Ascending aorta (tissue), 2 donors: ENCODE measurements around the gene MRFAP1L1. TPM values are rescaled to one million over a fixed set of nuclear protein-coding genes. Genes with fewer than 3 reads are reported as not detected.

Source experiments
- DNase-seq, 2 donors: peaks; one replicate each; pipeline ENCODE4 v3.0.0-alpha.2; 2019; ENCODE audit warnings: low spot score in 2 of 2
- H3K27ac ChIP-seq, 2 donors: fragments of 200-600 bp; sonication (generic); one replicate each; pipeline ENCODE4 v1.5.1; 2016 to 2017; ENCODE audit warnings: mild to moderate bottlenecking in 1 of 2
- H3K27me3 ChIP-seq: fragments of 200-600 bp; sonication (generic); one replicate; pipeline ENCODE4 v1.5.1; 2017
- H3K36me3 ChIP-seq, 2 donors: fragments of 200-600 bp; sonication (generic); one replicate each; pipeline ENCODE4 v1.5.1; 2016
- H3K4me1 ChIP-seq, 2 donors: fragments of 200-600 bp; sonication (generic); one replicate each; pipeline ENCODE4 v1.5.1; 2016 to 2017; ENCODE audit warnings: mild to moderate bottlenecking in 1 of 2
- H3K4me3 ChIP-seq, 2 donors: fragments of 200-600 bp; sonication (generic); one replicate each; pipeline ENCODE4 v1.5.1; 2016 to 2017; ENCODE audit warnings: mild to moderate bottlenecking in 1 of 2
- H3K9me3 ChIP-seq, 2 donors: fragments of 200-600 bp; sonication (generic); one replicate each; pipeline ENCODE4 v1.5.1; 2016
- intact Hi-C: fragments of 100-400 bp; cut with DNase I; formaldehyde crosslinking; loops from one replicate; pipeline ENCODE4 v1.15.1; 2023
- total RNA-seq: library from RNA; depleted of rRNA; stranded (reverse); fragments of >200 nt; gene quantifications from one replicate; pipeline ENCODE4 v1.1.0, GENCODE V29; 2016
- TF ChIP-seq, protein P1 (sequence below), 3 experiments: fragments of 200-600 bp in 2 of 3; fragments of 450-650 bp in 1 of 3; sonication (generic) in 2 of 3; IDR thresholded peaks; one replicate each; pipeline ENCODE4 v1.5.1; 2016 to 2019; ENCODE audit warnings: antibody characterized with exemption in 3 of 3, mild to moderate bottlenecking in 1 of 3, moderate library complexity in 1 of 3

Gene MRFAP1L1
- total RNA-seq, 1 donor from 2014 or later, result 34.1 TPM

- peaks cover 4 to 6% of the 10 kb centered on the region in 2 donors for H3K4me1 ChIP-seq
- H3K9me3 ChIP-seq, result no peaks in the 10 kb centered on the region
- H3K27me3 ChIP-seq, result no peaks in the 10 kb centered on the region
- intact Hi-C loops, result no loop called here
- no peaks in the 10 kb centered on the region for H3K36me3 ChIP-seq
- DNase-seq, result no peak
- no peak overlapping the region for H3K4me3 ChIP-seq
- TF ChIP-seq, protein P1, sequence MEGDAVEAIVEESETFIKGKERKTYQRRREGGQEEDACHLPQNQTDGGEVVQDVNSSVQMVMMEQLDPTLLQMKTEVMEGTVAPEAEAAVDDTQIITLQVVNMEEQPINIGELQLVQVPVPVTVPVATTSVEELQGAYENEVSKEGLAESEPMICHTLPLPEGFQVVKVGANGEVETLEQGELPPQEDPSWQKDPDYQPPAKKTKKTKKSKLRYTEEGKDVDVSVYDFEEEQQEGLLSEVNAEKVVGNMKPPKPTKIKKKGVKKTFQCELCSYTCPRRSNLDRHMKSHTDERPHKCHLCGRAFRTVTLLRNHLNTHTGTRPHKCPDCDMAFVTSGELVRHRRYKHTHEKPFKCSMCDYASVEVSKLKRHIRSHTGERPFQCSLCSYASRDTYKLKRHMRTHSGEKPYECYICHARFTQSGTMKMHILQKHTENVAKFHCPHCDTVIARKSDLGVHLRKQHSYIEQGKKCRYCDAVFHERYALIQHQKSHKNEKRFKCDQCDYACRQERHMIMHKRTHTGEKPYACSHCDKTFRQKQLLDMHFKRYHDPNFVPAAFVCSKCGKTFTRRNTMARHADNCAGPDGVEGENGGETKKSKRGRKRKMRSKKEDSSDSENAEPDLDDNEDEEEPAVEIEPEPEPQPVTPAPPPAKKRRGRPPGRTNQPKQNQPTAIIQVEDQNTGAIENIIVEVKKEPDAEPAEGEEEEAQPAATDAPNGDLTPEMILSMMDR (IDR thresholded peaks at IDR 0.05), result no peak
- no peak overlapping the region for H3K27ac ChIP-seq
Measured at GRCh38 chr4:6662591-6662990, 47.1 kb downstream of the MRFAP1L1 start.

DNA sequence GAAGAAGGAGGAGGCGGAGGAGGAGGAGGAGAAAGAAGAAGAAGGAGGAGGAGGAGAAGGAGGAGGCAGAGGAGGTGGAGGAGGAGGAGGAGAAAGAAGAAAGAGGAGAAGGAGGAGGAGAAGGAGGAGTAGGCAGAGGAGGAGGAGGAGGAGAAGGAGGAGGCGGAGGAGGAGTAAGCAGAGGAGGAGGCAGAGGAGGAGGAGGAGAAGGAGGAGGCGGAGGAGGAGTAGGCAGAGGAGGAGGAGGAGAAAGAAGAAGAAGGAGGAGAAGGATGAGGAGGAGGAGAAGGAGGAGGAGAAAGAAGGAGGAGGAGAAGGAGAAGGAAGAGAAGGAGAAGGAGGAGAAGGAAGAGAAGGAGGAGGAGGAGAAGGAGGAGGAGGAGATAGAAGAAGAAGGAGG, 49.2 kb downstream of the MRFAP1L1 start:
- Histone ChIP-seq H3K27me3 (no peaks in the 10 kb centered on the region), H3K4me3 (no peak overlapping the region), H3K4me1 (peaks cover 4 to 6% of the 10 kb centered on the region in 2 donors), H3K9me3 (no peaks in the 10 kb centered on the region), H3K36me3 (no peaks in the 10 kb centered on the region), H3K27ac (no peak overlapping the region)
- intact Hi-C loops, result no loop called here
- DNase-seq, result no peak
- TF ChIP-seq, protein P1 (IDR thresholded peaks at IDR 0.05), result no peak

- H3K9me3 ChIP-seq, result no peaks in the 10 kb centered on the region
- no peaks in the 10 kb centered on the region for H3K36me3 ChIP-seq
- H3K27ac ChIP-seq, result no peak overlapping the region
- no peaks in the 10 kb centered on the region for H3K27me3 ChIP-seq
- no peak overlapping the region for H3K4me3 ChIP-seq
- TF ChIP-seq, protein P1 (IDR thresholded peaks at IDR 0.05), result no peak
- intact Hi-C loops, result loop anchor here (2.0 kb wide), 1 partner anchor 15 kb away; a partner anchor contains a TSS
- peaks cover 4 to 6% of the 10 kb centered on the region in 2 donors for H3K4me1 ChIP-seq
- DNase-seq, result no peak
Measured at GRCh38 chr4:6659897-6660296, 49.8 kb downstream of the MRFAP1L1 start.

- Histone ChIP-seq H3K36me3 (no peaks in the 10 kb centered on the region), H3K9me3 (no peaks in the 10 kb centered on the region), H3K27ac (peak overlapping the region; percentile 76 to 88), H3K4me1 (peaks cover 4 to 6% of the 10 kb centered on the region in 2 donors), H3K27me3 (no peaks in the 10 kb centered on the region), H3K4me3 (peak overlapping the region; percentile 62 to 69)
- TF ChIP-seq, protein P1 (IDR thresholded peaks at IDR 0.05), result no peak
- no peak for DNase-seq
- intact Hi-C loops, result loop anchor here (2.0 kb wide), 1 partner anchor 16 kb away; a partner anchor contains a TSS
Measured at GRCh38 chr4:6658597-6659075, 51.0 kb downstream of the MRFAP1L1 start.

- intact Hi-C loops, result loop anchor here (2.0 kb wide), 1 partner anchor 17 kb away; a partner anchor contains a TSS
- Histone ChIP-seq H3K36me3 (no peaks in the 10 kb centered on the region), H3K27me3 (no peaks in the 10 kb centered on the region), H3K4me1 (peaks cover 4 to 6% of the 10 kb centered on the region in 2 donors), H3K9me3 (no peaks in the 10 kb centered on the region), H3K4me3 (peak overlapping the region; percentile 62 to 69), H3K27ac (peak overlapping the region; percentile 76 to 88)
- TF ChIP-seq, protein P1 (IDR thresholded peaks at IDR 0.05), result no peak
- DNase-seq, result no peak
Measured at GRCh38 chr4:6658209-6658595, 51.5 kb downstream of the MRFAP1L1 start.

Other genes with a start within 250 kb of the MRFAP1L1 start
- gene PPP2R2C, start 237.3 kb downstream of the MRFAP1L1 start, total RNA-seq, result 2.2 TPM
- 47.8 TPM for gene MAN2B2, start 134.7 kb downstream of the MRFAP1L1 start, total RNA-seq
- gene MRFAP1, start 69.2 kb downstream of the MRFAP1L1 start, total RNA-seq, result 109 TPM
- not detected for gene S100P, start 16.0 kb downstream of the MRFAP1L1 start, total RNA-seq
- 37.5 TPM for gene BLOC1S4, start 6.3 kb upstream of the MRFAP1L1 start, total RNA-seq
- gene KIAA0232, start 72.9 kb upstream of the MRFAP1L1 start, total RNA-seq, result 15.9 TPM
- gene TBC1D14, start 200.0 kb upstream of the MRFAP1L1 start, total RNA-seq, result 26.4 TPM